GM10266 (cell line): Measurements from ENCODE around the gene NCBP2.

Experiments
- DNase-seq: peaks from one replicate; pipeline ENCODE4 v3.0.0; 2012; ENCODE audit errors: extremely low spot score
- CTCF ChIP-seq: IDR thresholded peaks from 2 replicates; pipeline ENCODE4 v1.5.1; 2012; ENCODE audit warnings: mild to moderate bottlenecking, low read depth; ENCODE audit not compliant: control insufficient read depth, insufficient read depth; ENCODE audit errors: missing control alignments

The NCBP2 gene

DNA sequence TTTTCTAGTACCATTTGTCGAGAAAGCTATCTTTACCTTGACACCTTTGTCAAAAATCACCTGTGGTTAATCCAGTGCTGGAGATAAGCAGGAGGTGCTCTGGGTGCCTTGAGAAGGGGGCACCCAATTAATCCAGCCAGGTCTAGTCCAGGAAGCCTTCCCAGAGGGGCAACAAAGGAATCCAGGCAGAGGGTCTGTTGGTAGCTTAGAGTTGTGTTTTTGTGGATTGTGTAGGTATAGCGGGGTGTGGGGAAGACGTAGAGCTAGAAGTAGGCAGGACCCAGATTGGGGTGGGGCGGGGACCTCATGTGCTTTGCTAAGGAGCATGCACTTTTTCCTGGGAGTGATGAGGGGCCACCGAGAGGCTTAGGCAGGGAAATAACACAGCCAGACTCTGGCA lies 32.3 kb upstream of the NCBP2 start:
- no peak for DNase-seq
- TF ChIP-seq CTCF, result no peak

- no peak for TF ChIP-seq CTCF
- no peak for DNase-seq
These were observed 28.9 kb upstream of the NCBP2 start for GRCh38 chr3:196971094-196971698.

GRCh38 chr3:196970547-196971093 lies 28.3 kb upstream of the NCBP2 start:
- TF ChIP-seq CTCF, result no peak
- DNase-seq, result no peak

DNA sequence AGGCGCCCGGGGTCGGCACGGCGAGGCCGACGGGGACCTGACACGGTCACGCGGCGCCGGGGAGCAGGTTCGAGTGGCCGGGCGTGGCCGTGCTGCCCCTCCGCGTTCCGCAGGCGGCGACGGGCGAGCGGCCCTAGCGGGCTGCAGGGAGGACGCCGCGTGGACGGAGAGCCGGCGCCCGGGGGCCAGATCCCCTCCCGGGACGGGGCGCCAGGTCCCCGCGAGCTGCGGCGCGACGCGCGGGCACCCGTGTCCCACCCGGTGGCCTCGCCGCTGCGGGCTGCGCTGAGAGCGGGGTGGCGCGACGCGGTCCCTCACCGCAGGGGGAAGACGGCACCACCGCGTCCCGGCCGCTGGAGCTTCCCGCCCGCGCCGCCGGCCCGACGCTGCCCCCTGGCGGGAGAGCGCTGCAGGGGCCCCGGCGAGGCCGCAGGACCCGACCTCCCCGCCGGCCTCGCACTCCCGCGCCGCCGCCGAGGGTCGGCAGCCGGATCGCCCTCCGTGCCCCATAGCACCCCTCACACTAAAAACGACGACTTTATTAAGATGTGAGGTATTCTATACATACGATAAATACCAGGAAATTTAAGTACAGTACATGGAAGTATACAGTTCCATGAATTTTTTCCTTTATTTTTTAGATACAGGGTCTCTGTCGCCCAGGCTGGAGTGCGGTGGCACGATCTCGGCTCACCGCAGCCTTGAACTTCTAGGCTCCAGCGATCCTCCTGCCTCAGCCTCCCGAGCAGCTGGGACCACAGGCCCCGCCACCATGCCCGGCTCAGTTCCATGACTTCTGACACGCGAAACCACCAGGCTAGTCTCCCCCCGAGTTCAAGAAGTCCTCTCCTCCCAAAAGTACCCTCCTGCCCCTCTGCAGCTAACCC lies 27.6 kb upstream of the NCBP2 start:
- TF ChIP-seq CTCF, result peak; percentile 100
- DNase-seq, result peak; percentile 98

GRCh38 chr3:196969134-196969659 lies 26.9 kb upstream of the NCBP2 start:
- TF ChIP-seq CTCF, result no peak
- DNase-seq, result peak; percentile 94

GRCh38 chr3:196968233-196969133 lies 26.2 kb upstream of the NCBP2 start, which contains the start of gene PIGZ:
Gene PIGZ, minus strand, starts transcription at chr3:196968833. Its CDS starts 16,802 bp downstream, at chr3:196952031.
- no peak for TF ChIP-seq CTCF
- peak; percentile 93 for DNase-seq
